ENCODE data around the gene ALDH1A2.
A peak's percentile ranks its signal among the peaks of the same experiment; 100 is the strongest.

Gene ALDH1A2

DNA sequence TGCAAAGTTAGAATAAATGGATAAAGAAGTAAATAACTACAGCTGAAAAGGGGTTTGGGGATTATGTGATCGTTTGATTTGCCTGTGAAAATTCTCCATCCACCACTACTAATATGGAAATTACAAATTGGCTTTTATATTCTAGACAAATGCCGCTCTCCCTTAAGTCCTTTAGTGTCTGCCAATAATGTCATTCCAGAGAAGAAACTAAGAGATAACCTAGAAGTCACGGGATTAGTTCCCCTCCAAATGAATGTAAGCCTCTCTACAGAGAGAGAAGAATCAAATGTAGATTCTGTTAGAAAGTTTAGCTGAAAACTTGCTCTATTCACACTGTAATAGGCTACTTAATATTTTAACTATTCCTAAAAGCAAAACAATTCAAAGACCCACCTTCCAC, 92.0 kb downstream of the ALDH1A2 start:
- TF ChIP-seq, protein P1, sequence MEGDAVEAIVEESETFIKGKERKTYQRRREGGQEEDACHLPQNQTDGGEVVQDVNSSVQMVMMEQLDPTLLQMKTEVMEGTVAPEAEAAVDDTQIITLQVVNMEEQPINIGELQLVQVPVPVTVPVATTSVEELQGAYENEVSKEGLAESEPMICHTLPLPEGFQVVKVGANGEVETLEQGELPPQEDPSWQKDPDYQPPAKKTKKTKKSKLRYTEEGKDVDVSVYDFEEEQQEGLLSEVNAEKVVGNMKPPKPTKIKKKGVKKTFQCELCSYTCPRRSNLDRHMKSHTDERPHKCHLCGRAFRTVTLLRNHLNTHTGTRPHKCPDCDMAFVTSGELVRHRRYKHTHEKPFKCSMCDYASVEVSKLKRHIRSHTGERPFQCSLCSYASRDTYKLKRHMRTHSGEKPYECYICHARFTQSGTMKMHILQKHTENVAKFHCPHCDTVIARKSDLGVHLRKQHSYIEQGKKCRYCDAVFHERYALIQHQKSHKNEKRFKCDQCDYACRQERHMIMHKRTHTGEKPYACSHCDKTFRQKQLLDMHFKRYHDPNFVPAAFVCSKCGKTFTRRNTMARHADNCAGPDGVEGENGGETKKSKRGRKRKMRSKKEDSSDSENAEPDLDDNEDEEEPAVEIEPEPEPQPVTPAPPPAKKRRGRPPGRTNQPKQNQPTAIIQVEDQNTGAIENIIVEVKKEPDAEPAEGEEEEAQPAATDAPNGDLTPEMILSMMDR (IDR thresholded peaks at IDR 0.05; ENCODE audit: control insufficient read depth, extremely low read depth, insufficient read depth), result no peak
- no peak for DNase-seq (ENCODE audit: low read depth)
- no peak overlapping the region for H3K4me3 ChIP-seq (ENCODE audit: low read depth, low read length)

DNA sequence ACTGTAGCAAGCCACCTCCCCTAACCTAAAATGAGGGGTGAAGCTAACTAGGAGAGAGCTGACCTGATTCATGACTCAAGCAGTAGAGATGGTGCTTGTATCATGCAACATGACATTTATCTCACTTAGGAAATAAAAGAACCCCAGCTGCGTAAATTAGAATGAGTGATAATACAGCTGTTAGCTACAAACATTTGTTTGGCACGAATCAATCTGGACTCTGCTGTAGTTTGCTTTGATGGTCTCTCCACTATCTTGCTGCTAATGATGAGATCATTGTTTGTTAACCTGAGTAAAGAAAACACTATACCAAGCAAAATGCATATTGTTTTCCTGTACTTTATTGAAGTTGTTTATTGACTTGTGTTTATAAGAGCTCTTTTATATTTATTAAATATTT, 92.6 kb downstream of the ALDH1A2 start:
- TF ChIP-seq, protein P1 (IDR thresholded peaks at IDR 0.05; ENCODE audit: control insufficient read depth, extremely low read depth, insufficient read depth), result no peak
- H3K4me3 ChIP-seq (ENCODE audit: low read depth, low read length), result no peak overlapping the region
- DNase-seq (ENCODE audit: low read depth), result peak; percentile 58

DNA sequence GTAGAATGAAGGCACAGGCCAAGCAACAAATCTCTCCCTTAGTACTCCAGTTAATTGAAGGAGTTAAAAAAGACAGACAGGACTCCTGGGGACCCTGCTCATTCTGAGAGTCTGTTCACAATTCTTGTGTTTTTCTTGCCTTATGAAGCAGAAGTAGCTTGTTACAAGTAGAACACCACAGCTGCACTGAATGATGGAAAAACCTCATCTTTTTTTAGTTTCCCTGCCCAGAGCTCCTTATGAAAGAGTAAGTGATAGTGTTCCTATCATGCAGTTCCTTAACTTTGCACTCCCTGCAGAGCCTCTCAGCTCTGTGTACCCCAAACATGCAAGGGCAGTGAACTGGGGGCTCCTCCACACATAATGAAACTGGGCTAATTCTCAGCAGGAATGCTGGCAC, 95.5 kb downstream of the ALDH1A2 start:
- no peak overlapping the region for H3K4me3 ChIP-seq (ENCODE audit: low read depth, low read length)
- no peak for DNase-seq (ENCODE audit: low read depth)
- TF ChIP-seq, protein P1 (IDR thresholded peaks at IDR 0.05; ENCODE audit: control insufficient read depth, extremely low read depth, insufficient read depth), result no peak

DNA sequence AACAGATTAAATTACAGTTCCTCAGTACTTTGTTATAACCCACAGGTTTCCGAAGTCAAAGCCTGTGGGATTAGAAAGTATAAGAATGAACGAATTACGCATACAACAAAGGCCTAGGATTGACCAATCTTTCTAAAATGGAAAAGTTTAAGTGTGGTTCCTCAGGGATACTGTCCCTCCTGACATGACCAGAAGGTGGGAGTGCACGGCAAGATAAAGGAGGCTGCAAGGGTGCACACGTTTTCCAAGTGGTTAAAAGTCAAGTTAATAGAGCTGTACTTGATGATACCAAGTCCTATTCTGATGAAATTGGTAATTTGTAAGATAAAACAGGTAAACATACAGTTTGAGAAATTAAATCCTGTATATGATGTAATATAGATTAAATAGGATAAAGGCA, 96.2 kb downstream of the ALDH1A2 start:
- no peak overlapping the region for H3K4me3 ChIP-seq (ENCODE audit: low read depth, low read length)
- TF ChIP-seq, protein P1 (IDR thresholded peaks at IDR 0.05; ENCODE audit: control insufficient read depth, extremely low read depth, insufficient read depth), result peak; percentile 39
- DNase-seq (ENCODE audit: low read depth), result no peak

DNA sequence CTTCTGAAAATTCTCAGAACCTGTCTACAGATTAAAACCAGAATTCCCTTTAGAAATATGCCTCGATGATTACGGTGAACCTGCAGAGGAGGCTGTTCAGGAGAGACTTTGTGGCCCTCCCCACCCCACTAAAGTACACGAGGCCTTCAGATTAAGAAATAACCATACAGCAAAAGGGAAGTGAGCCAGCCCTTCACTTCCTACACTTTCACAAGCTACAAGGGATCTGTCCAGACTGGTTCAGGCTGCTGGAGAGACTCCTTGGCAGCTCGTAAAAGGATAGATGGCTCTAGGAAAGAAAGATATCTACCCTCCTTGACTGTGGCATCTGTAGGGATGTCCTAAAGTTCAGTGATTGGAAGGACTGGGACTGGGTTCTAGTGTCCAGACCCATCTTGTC, 102.6 kb downstream of the ALDH1A2 start:
- H3K4me3 ChIP-seq (ENCODE audit: low read depth, low read length), result no peak overlapping the region
- no peak for DNase-seq (ENCODE audit: low read depth)
- TF ChIP-seq, protein P1 (IDR thresholded peaks at IDR 0.05; ENCODE audit: control insufficient read depth, extremely low read depth, insufficient read depth), result no peak

DNA sequence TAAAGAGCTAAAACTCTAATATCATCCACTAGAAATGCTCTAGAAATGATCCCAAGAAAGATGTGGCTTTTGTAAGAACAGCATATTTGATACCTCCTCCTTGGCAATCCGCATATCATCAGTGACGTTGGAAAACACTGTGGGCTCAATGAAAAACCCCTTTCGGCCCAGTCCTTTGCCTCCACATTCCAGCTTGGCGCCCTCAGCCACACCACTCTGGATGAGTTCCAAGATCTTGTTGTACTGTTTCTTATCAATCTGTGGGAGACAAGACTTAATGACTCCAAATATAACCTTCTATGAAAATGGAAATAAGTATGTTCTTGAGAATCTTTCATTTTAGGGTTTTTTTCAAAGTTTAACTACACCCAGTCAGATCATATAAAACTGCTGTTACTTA, 103.6 kb downstream of the ALDH1A2 start:
- H3K4me3 ChIP-seq (ENCODE audit: low read depth, low read length), result no peak overlapping the region
- no peak for DNase-seq (ENCODE audit: low read depth)
- TF ChIP-seq, protein P1 (IDR thresholded peaks at IDR 0.05; ENCODE audit: control insufficient read depth, extremely low read depth, insufficient read depth), result no peak

DNA sequence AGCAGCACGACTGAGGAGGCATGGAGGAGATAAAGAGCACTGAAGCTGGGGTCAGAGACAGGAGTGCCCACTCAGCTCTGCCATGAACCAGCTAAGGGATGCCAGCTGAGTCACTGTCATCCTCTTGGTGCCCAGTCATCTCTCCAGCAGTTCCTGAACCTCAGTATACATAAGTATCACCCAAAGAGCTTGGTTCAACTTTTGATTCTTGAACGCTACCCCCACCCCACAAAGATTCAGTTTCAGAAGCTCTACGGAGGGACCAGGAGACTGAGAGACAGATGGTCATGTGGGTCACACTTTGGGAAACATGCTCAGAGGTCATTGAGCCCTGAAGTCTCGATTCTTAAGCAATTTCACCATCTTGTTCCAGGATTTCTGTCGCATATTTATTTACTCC, 108.4 kb downstream of the ALDH1A2 start:
- no peak overlapping the region for H3K4me3 ChIP-seq (ENCODE audit: low read depth, low read length)
- DNase-seq (ENCODE audit: low read depth), result no peak
- TF ChIP-seq, protein P1 (IDR thresholded peaks at IDR 0.05; ENCODE audit: control insufficient read depth, extremely low read depth, insufficient read depth), result no peak

Measured in LNCaP clone FGC (cell line).